Parathyroid adenoma (tissue), 2 donors: ENCODE measurements around the gene ABLIM1.

Experiments
- H2AFZ ChIP-seq: fragments of 300-600 bp; sonication (generic); one replicate; pipeline ENCODE4 v1.7.0; 2017; ENCODE audit warnings: antibody characterized with exemption, mild to moderate bottlenecking
- H3K27ac ChIP-seq: fragments of 300-600 bp; sonication (generic); one replicate; pipeline ENCODE4 v1.7.0; 2017
- H3K27me3 ChIP-seq: fragments of 300-600 bp; sonication (generic); one replicate; pipeline ENCODE4 v1.7.0; 2017; ENCODE audit warnings: low read length; ENCODE audit not compliant: control insufficient read depth, insufficient read depth
- H3K36me3 ChIP-seq: fragments of 300-600 bp; sonication (generic); one replicate; pipeline ENCODE4 v1.7.0; 2017; ENCODE audit warnings: low read length; ENCODE audit not compliant: control insufficient read depth, insufficient read depth
- H3K4me1 ChIP-seq: fragments of 300-600 bp; sonication (generic); one replicate; pipeline ENCODE4 v1.7.0; 2017; ENCODE audit warnings: control low read depth
- H3K4me2 ChIP-seq: fragments of 300-600 bp; sonication (generic); one replicate; pipeline ENCODE4 v1.7.0; 2017; ENCODE audit warnings: low read length
- H3K4me3 ChIP-seq: fragments of 300-600 bp; sonication (generic); one replicate; pipeline ENCODE4 v1.7.0; 2017; ENCODE audit warnings: low read depth, low read length
- H3K79me2 ChIP-seq: fragments of 300-600 bp; sonication (generic); one replicate; pipeline ENCODE4 v1.7.0; 2017; ENCODE audit warnings: control low read depth
- H3K9ac ChIP-seq: fragments of 300-600 bp; sonication (generic); one replicate; pipeline ENCODE4 v1.7.0; 2017; ENCODE audit warnings: mild to moderate bottlenecking
- H3K9me3 ChIP-seq: fragments of 300-600 bp; sonication (generic); one replicate; pipeline ENCODE4 v1.7.0; 2017; ENCODE audit warnings: low read length; ENCODE audit not compliant: control insufficient read depth
- TF ChIP-seq, protein P1 (sequence below): fragments of 300-600 bp; sonication (generic); IDR thresholded peaks from one replicate; pipeline ENCODE4 v1.7.0; 2017; ENCODE audit warnings: antibody characterized with exemption, mild to moderate bottlenecking
- donor health status: primary hyperparathyroidism.

ABLIM1 gene

DNA sequence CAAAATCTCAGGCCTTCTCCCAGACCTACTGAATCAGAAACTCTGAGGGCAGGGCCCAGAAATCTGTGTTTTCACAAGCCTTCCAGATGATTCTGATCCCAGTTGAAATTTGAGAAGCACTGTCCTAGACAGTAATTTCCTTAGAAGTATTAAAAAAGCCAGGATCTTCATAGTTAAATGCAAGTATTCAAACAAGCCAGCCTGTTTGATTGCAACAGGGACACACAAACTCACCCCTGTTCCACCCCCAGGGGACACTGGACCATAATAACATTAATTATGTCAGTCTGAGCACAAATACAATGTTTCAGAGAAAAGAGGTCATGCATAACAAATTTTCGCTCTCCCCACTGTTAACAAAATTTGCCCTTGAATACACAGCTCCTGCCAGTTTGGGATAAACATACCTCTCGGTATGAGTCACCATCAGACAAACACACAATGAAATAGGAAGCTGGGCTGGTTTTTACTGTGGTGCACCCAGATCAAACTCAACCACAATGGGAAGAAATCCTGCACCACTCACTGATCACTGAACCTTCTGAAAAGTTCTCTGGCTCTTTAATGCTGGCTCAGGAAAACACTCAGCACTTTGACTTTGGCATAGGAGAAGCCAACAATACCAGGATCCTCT lies 34.3 kb downstream of the ABLIM1 start:
- Histone ChIP-seq H3K4me1 (no peaks in the 10 kb centered on the region), H3K4me2 (no peak overlapping the region), H3K79me2 (no peaks in the 10 kb centered on the region), H3K4me3 (no peak overlapping the region), H3K27me3 (no peaks in the 10 kb centered on the region), H3K9me3 (no peaks in the 10 kb centered on the region), H3K36me3 (no peaks in the 10 kb centered on the region), H3K27ac (no peak overlapping the region), H3K9ac (no peak overlapping the region), H2AFZ (no peak overlapping the region)
- TF ChIP-seq, protein P1, sequence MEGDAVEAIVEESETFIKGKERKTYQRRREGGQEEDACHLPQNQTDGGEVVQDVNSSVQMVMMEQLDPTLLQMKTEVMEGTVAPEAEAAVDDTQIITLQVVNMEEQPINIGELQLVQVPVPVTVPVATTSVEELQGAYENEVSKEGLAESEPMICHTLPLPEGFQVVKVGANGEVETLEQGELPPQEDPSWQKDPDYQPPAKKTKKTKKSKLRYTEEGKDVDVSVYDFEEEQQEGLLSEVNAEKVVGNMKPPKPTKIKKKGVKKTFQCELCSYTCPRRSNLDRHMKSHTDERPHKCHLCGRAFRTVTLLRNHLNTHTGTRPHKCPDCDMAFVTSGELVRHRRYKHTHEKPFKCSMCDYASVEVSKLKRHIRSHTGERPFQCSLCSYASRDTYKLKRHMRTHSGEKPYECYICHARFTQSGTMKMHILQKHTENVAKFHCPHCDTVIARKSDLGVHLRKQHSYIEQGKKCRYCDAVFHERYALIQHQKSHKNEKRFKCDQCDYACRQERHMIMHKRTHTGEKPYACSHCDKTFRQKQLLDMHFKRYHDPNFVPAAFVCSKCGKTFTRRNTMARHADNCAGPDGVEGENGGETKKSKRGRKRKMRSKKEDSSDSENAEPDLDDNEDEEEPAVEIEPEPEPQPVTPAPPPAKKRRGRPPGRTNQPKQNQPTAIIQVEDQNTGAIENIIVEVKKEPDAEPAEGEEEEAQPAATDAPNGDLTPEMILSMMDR, result no peak

- Histone ChIP-seq H3K9ac (no peak overlapping the region), H3K4me1 (no peaks in the 10 kb centered on the region), H3K4me3 (no peak overlapping the region), H3K4me2 (no peak overlapping the region), H3K27me3 (no peaks in the 10 kb centered on the region), H3K9me3 (no peaks in the 10 kb centered on the region), H3K36me3 (no peaks in the 10 kb centered on the region), H2AFZ (no peak overlapping the region), H3K27ac (no peak overlapping the region), H3K79me2 (no peaks in the 10 kb centered on the region)
- TF ChIP-seq, protein P1, result no peak
Measured at GRCh38 chr10:114623155-114623554, 34.9 kb downstream of the ABLIM1 start.

GRCh38 chr10:114618722-114619121 lies 39.4 kb downstream of the ABLIM1 start:
- Histone ChIP-seq H3K4me2 (no peak overlapping the region), H3K9me3 (no peaks in the 10 kb centered on the region), H3K4me1 (no peaks in the 10 kb centered on the region), H3K79me2 (peaks cover 3% of the 10 kb centered on the region), H3K27me3 (no peaks in the 10 kb centered on the region), H3K4me3 (no peak overlapping the region), H3K36me3 (no peaks in the 10 kb centered on the region), H3K9ac (no peak overlapping the region), H2AFZ (no peak overlapping the region), H3K27ac (no peak overlapping the region)
- TF ChIP-seq, protein P1, result no peak

- Histone ChIP-seq H3K4me3 (no peak overlapping the region), H3K27ac (no peak overlapping the region), H3K27me3 (no peaks in the 10 kb centered on the region), H3K79me2 (peaks cover 3% of the 10 kb centered on the region), H3K4me2 (no peak overlapping the region), H3K9ac (no peak overlapping the region), H3K9me3 (no peaks in the 10 kb centered on the region), H3K36me3 (no peaks in the 10 kb centered on the region), H2AFZ (no peak overlapping the region), H3K4me1 (no peaks in the 10 kb centered on the region)
- TF ChIP-seq, protein P1, result no peak
Measured at GRCh38 chr10:114616516-114616915, 41.6 kb downstream of the ABLIM1 start.

GRCh38 chr10:114616103-114616502 lies 42.0 kb downstream of the ABLIM1 start:
- Histone ChIP-seq H3K4me1 (no peaks in the 10 kb centered on the region), H2AFZ (no peak overlapping the region), H3K79me2 (peaks cover 3% of the 10 kb centered on the region), H3K9me3 (no peaks in the 10 kb centered on the region), H3K27me3 (no peaks in the 10 kb centered on the region), H3K4me3 (no peak overlapping the region), H3K9ac (no peak overlapping the region), H3K27ac (no peak overlapping the region), H3K36me3 (no peaks in the 10 kb centered on the region), H3K4me2 (no peak overlapping the region)
- TF ChIP-seq, protein P1, result no peak
